Subcutaneous adipose tissue (tissue), 4 donors: Measurements from ENCODE around the gene FRY. TPM values are rescaled to one million over a fixed set of nuclear protein-coding genes. Genes with fewer than 3 reads are reported as not detected.

ENCODE experiments used
- CTCF ChIP-seq: fragments of 450-650 bp; IDR thresholded peaks from one replicate; pipeline ENCODE4 v1.5.1; 2016; ENCODE audit warnings: low read depth, mild to moderate bottlenecking, control low read depth, antibody characterized with exemption, moderate library complexity
- total RNA-seq, 4 donors: library from RNA; depleted of rRNA; stranded (reverse); fragments of >200 nt; gene quantifications; one replicate each; pipeline ENCODE4 v1.1.0, GENCODE V29; 2016

FRY gene
- total RNA-seq, 4 donors from 2014 or later: 26.2 to 71.6 (median 41.1) TPM

- TF ChIP-seq CTCF: no peak
Observed at GRCh38 chr13:32113532-32113931, 82.0 kb downstream of the FRY start.

- no peak for TF ChIP-seq CTCF
Observed at GRCh38 chr13:32114284-32114950, 82.8 kb downstream of the FRY start.

GRCh38 chr13:32115066-32115465 lies 83.5 kb downstream of the FRY start:
- no peak for TF ChIP-seq CTCF

GRCh38 chr13:32116210-32116609 lies 84.6 kb downstream of the FRY start:
- no peak for TF ChIP-seq CTCF

- no peak for TF ChIP-seq CTCF
Observed at GRCh38 chr13:32117001-32117400, 85.4 kb downstream of the FRY start.

GRCh38 chr13:32117701-32118100 lies 86.1 kb downstream of the FRY start:
- TF ChIP-seq CTCF: no peak

GRCh38 chr13:32121316-32121715 lies 89.7 kb downstream of the FRY start:
- no peak for TF ChIP-seq CTCF
